ENCODE data around the gene CSTF1. TPM values are rescaled to one million over a fixed set of nuclear protein-coding genes. Genes with fewer than 3 reads are reported as not detected.
"Not testable (repeated sequence)": the region's sequence is repeated elsewhere in the genome, so short reads cannot be mapped to it uniquely, and the experiment has no call there.

CSTF1 gene
- total RNA-seq, 6 experiments from 2014 or later = 32.1 to 40.5 (median 34.6) TPM

GRCh38 chr20:56406910-56407309 is 14.5 kb downstream of the CSTF1 start:
- peaks cover 35% of the 10 kb centered on the region for H3K36me3 Mint-ChIP-seq (ENCODE audit: low read depth)
- no peak for TF ChIP-seq CTCF (IDR thresholded peaks at IDR 0.05)
- H3K4me1 Mint-ChIP-seq (ENCODE audit: low read depth) = peaks cover 6% of the 10 kb centered on the region; the same call in 1 of the 2 replicates
- H3K9me3 Mint-ChIP-seq = no peaks in the 10 kb centered on the region
- H3K27me3 Mint-ChIP-seq (ENCODE audit: insufficient read depth) = peaks cover 3% of the 10 kb centered on the region
- no peak for DNase-seq
- H3K4me3 Mint-ChIP-seq = no peak overlapping the region
- no peak overlapping the region for H3K27ac Mint-ChIP-seq

GRCh38 chr20:56409521-56409920 is 17.1 kb downstream of the CSTF1 start:
- Mint-ChIP-seq H3K27ac (no peak overlapping the region), H3K27me3 (ENCODE audit: insufficient read depth) (peaks cover 3% of the 10 kb centered on the region), H3K4me1 (ENCODE audit: low read depth) (peaks cover 28% of the 10 kb centered on the region)

GRCh38 chr20:56409956-56410355 is 17.5 kb downstream of the CSTF1 start:
- TF ChIP-seq CTCF (IDR thresholded peaks at IDR 0.05) = no peak
- Mint-ChIP-seq H3K4me3 (no peak overlapping the region), H3K9me3 (no peaks in the 10 kb centered on the region), H3K27ac (no peak overlapping the region), H3K36me3 (ENCODE audit: low read depth) (peaks cover 38% of the 10 kb centered on the region), H3K27me3 (ENCODE audit: insufficient read depth) (peaks cover 3% of the 10 kb centered on the region), H3K4me1 (ENCODE audit: low read depth) (peaks cover 32% of the 10 kb centered on the region)
- no peak for DNase-seq

More at GRCh38 chr20:56409521-56409920, 17.1 kb downstream of the CSTF1 start:
- no peak for TF ChIP-seq CTCF (IDR thresholded peaks at IDR 0.05)
- DNase-seq = no peak
- Mint-ChIP-seq H3K4me3 (no peak overlapping the region), H3K9me3 (no peaks in the 10 kb centered on the region), H3K36me3 (ENCODE audit: low read depth) (peaks cover 38% of the 10 kb centered on the region)

- DNase-seq; H3K27me3 Mint-ChIP-seq (ENCODE audit: insufficient read depth); H3K4me3 Mint-ChIP-seq; H3K9me3 Mint-ChIP-seq: not testable (repeated sequence)
- peaks cover 28% of the 10 kb centered on the region for H3K36me3 Mint-ChIP-seq (ENCODE audit: low read depth)
- H3K27ac Mint-ChIP-seq = peak overlapping the region; percentile 50; the same call in 1 of the 2 replicates
- peaks cover 39% of the 10 kb centered on the region for H3K4me1 Mint-ChIP-seq (ENCODE audit: low read depth)
These were observed 18.8 kb downstream of the CSTF1 start for GRCh38 chr20:56411287-56411686.

DNA sequence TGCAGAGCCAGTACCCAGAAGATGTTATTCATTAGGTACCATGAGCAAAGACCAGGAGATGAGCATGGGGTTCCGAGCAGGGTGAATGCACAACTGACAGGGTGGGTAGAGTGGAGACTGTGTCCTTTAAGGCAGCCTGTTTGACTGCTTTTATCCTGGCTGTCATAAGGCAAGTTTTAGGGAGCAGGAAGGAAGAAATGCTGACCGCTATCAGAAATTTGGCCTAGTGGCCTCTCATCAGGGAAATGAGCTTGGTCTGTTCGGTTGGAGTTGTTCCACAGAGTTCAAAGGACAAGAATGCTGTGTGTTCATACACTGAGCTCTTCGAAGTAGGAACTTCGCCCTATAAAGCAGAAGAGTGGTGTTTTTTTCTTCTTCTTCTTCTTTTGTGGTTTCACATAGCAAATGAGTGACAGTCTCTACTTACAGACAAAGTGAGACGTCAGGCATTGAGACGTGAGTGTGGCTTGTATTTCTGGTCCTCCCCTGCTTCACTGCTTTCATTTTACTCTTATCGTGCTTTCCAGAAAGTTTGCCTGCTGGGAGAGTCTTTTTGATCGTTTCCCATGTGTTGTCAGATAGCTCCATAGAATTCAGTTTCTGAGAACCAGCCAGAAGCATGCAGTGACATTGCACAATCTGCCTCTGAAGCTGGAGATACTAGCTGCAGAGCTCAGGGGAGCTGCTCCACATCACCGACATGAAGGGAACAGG is 19.5 kb downstream of the CSTF1 start, which contains the start of gene CASS4:
Gene CASS4 (plus strand): TSS at position 502 of the 714 bp plus-strand sequence. CDS start 199 bp downstream, at position 701.
- H3K27me3 Mint-ChIP-seq (ENCODE audit: insufficient read depth) = peaks cover 3% of the 10 kb centered on the region
- H3K4me3 Mint-ChIP-seq = no peak within 1 kb of the TSS
- no peaks in the 10 kb centered on the region for H3K9me3 Mint-ChIP-seq
- H3K27ac Mint-ChIP-seq = peak within 1 kb of the TSS; percentile 50
- TF ChIP-seq CTCF (IDR thresholded peaks at IDR 0.05) = no peak
- DNase-seq = no peak
- peaks cover 28% of the 10 kb centered on the region for H3K36me3 Mint-ChIP-seq (ENCODE audit: low read depth)
- H3K4me1 Mint-ChIP-seq (ENCODE audit: low read depth) = peaks cover 45% of the 10 kb centered on the region

DNA sequence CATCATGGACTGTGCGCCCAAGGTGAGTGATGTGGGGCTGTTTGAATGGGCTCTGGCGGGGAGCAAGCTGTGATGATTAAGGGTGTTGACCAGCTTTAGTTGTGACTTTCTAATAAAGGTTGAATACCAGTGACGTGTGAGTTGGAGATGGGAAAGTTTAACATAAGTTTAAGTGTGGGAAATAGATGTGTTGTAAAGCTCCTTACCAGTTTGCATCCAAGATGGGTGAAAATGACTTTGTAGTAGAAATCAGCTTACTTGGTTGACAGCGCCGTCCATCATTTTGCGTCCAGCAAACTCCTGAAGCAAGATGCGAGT is 20.0 kb downstream of the CSTF1 start:
- Mint-ChIP-seq H3K4me3 (no peak overlapping the region), H3K27me3 (ENCODE audit: insufficient read depth) (peaks cover 3% of the 10 kb centered on the region), H3K4me1 (ENCODE audit: low read depth) (peaks cover 50% of the 10 kb centered on the region), H3K27ac (peak overlapping the region; percentile 50), H3K9me3 (no peaks in the 10 kb centered on the region), H3K36me3 (ENCODE audit: low read depth) (peaks cover 28% of the 10 kb centered on the region)
- no peak for DNase-seq
- no peak for TF ChIP-seq CTCF (IDR thresholded peaks at IDR 0.05)

Data from HFFc6 (cell line).